ENCODE data around the gene PRKN. TPM values are rescaled to one million over a fixed set of nuclear protein-coding genes. Genes with fewer than 3 reads are reported as not detected.

The PRKN gene
- total and polyA plus RNA-seq, 2 donors (not counting 3 experiments of a cell fraction or from before 2014, with no cell fraction given) = 0.06 TPM; not detected in 1

DNA sequence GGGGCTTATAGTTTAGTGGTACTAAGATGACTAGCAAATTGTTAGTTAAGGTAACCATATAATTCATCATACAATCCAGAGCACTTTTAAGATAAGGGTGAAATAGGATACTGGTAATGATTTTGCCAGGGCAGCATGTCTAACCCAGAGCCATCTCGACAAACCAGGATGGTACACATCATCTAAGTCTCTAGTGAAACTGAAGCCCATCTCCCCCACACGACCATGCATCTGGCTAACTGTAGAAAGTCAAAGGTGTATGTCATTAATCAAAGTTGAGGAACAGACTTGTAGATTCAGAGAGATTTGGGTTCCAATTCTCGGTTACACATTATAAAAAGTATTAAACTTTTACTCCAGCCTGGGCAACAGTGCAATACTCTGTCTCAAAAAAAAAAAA, 78.3 kb downstream of the PRKN start:
- Histone ChIP-seq H3K4me1 (ENCODE audit: control insufficient read depth, extremely low read depth, insufficient read depth, low read length) (no peaks in the 10 kb centered on the region), H3K4me2 (ENCODE audit: insufficient read depth, low read length) (no peak overlapping the region)
- FAIRE-seq = no peak

More for the DNA sequence above, 78.3 kb downstream of the PRKN start:
- Histone ChIP-seq H3K4me3 (replicated peaks in 1 of 3; ENCODE audit: insufficient read depth in 1 of 3, low read depth in 1 of 3, low read length in 3 of 3) (no peak overlapping the region), H3K9me3 (replicated peaks; ENCODE audit: control insufficient read depth, insufficient read depth, low read length) (no peaks in the 10 kb centered on the region), H3K9ac (replicated peaks; ENCODE audit: extremely low read depth, insufficient read depth, low read length) (no peak overlapping the region), H3K27ac (ENCODE audit: insufficient read depth, low read depth, low read length) (no peak overlapping the region), H3K79me2 (ENCODE audit: control insufficient read depth, insufficient read depth, low read length) (no peaks in the 10 kb centered on the region), H3K9me1 (replicated peaks; ENCODE audit: control insufficient read depth, extremely low read depth, insufficient read depth, low read length) (no peaks in the 10 kb centered on the region), H3K27me3 (ENCODE audit: control insufficient read depth in 2 of 2, insufficient read depth in 2 of 2, low read length in 2 of 2) (no peaks in the 10 kb centered on the region), H3K36me3 (ENCODE audit: control insufficient read depth in 2 of 2, extremely low read depth in 1 of 2, insufficient read depth in 2 of 2, low read length in 2 of 2) (no peaks in the 10 kb centered on the region), H2AFZ (ENCODE audit: low read depth, low read length) (no peak overlapping the region), H4K20me1 (replicated peaks; ENCODE audit: control insufficient read depth, extremely low read depth, insufficient read depth, low read length) (no peaks in the 10 kb centered on the region)
- ChIA-PET CTCF (no interaction called here), POLR2A (no interaction called here)
- TF ChIP-seq GATA2 (IDR thresholded peaks at IDR 0.05; ENCODE audit: insufficient read depth, insufficient read length, low read depth, low read length) = no peak
- no peak for TF ChIP-seq CTCF (IDR thresholded peaks at IDR 0.05; ENCODE audit: extremely low read depth in 1 of 2, insufficient read depth in 1 of 2, low read depth in 1 of 2, low read length in 2 of 2)
- no peak for TF ChIP-seq EZH2 (IDR thresholded peaks at IDR 0.05; ENCODE audit: borderline replicate concordance, low read depth, low read length, severe bottlenecking)
- no peak for TF ChIP-seq POLR2A (IDR thresholded peaks at IDR 0.05; ENCODE audit: low read depth, low read length)
- TF ChIP-seq, protein P1, sequence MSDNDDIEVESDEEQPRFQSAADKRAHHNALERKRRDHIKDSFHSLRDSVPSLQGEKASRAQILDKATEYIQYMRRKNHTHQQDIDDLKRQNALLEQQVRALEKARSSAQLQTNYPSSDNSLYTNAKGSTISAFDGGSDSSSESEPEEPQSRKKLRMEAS (IDR thresholded peaks at IDR 0.05; ENCODE audit: insufficient read depth, insufficient read length) = no peak
- TF ChIP-seq POLR2AphosphoS5 (IDR thresholded peaks at IDR 0.05; ENCODE audit: insufficient read depth, low read depth, low read length) = no peak
- TF ChIP-seq MYC (IDR thresholded peaks at IDR 0.05; ENCODE audit: low read depth, low read length) = no peak
- no peak for TF ChIP-seq FOS (IDR thresholded peaks at IDR 0.05; ENCODE audit: borderline replicate concordance, insufficient read depth, low read length)
- TF ChIP-seq JUN (IDR thresholded peaks at IDR 0.05; ENCODE audit: borderline replicate concordance, insufficient read depth, insufficient read length, low read depth) = no peak
- no peak for DNase-seq (ENCODE audit: low read depth, low spot score)
- intact Hi-C loops (cut with micrococcal nuclease) (no loop called here), dilution Hi-C loops (cut with MboI; ENCODE audit: extremely low pct_ligation_motif_present, low sequenced_read_pairs) (no loop called here)
- BruUV-seq (replicated peaks) = no TSS peak

Data from endothelial cell of umbilical vein (primary cell).